ENCODE measurements around the gene JCHAIN. TPM values are rescaled to one million over a fixed set of nuclear protein-coding genes. Genes with fewer than 3 reads are reported as not detected.

The JCHAIN gene
- total and polyA plus RNA-seq, 2 of the 13 experiments (the other 11 are each of a cell fraction or from before 2014, with no cell fraction given): not detected

DNA sequence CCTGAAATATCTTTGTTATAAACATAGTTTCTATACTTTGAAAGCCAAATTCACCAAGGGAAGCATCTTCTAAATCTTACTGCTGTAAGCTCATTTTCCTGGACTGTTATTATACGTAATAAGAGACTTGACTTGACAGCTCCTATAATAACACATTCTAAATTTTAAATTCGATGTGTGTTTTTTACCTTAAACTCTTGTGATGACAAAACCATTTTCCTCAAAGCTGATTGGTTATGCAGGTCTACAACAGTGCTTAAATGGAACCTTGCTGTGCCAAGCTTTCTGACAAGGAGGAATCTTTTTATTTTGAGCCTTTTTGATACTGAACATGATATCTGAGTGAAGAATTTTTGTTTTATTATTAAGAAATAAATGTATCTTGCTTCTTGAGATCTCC, 37.9 kb downstream of the JCHAIN start, which contains the start of gene ENAM (continued):
- no peak for TF ChIP-seq IRF9 (CRISPR knock-in tag; IDR thresholded peaks at IDR 0.05; ENCODE audit: borderline replicate concordance)
- TF ChIP-seq E2F5 (CRISPR knock-in tag; conservative IDR thresholded peaks at IDR 0.05): no peak
- no peak for TF ChIP-seq RARA (CRISPR knock-in tag; IDR thresholded peaks at IDR 0.05)

- Histone ChIP-seq H3K4me3 (replicated peaks in 1 of 3; ENCODE audit: insufficient read depth in 1 of 3, low read depth in 2 of 3, low read length in 3 of 3) (no peak overlapping the region), H3K79me2 (ENCODE audit: insufficient read depth, low read length) (no peaks in the 10 kb centered on the region), H3K9me3 (ENCODE audit: low read length) (no peaks in the 10 kb centered on the region), H3K27me3 (ENCODE audit: control insufficient read depth in 1 of 2, insufficient read depth in 2 of 2, low read length in 2 of 2) (no peaks in the 10 kb centered on the region), H3K36me3 (replicated peaks in 1 of 2; ENCODE audit: control insufficient read depth in 1 of 2, insufficient read depth in 2 of 2, low read length in 2 of 2) (no peaks in the 10 kb centered on the region), H3K4me1 (ENCODE audit: insufficient read depth, low read length) (no peaks in the 10 kb centered on the region), H3K9ac (ENCODE audit: insufficient read depth, low read depth, low read length) (no peak overlapping the region), H3K27ac (ENCODE audit: extremely low read length, insufficient read depth, low read length) (no peak overlapping the region), H3K4me2 (ENCODE audit: low read depth, low read length) (no peak overlapping the region), H2AFZ (ENCODE audit: low read length) (no peak overlapping the region), H4K20me1 (ENCODE audit: insufficient read depth, low read length) (no peaks in the 10 kb centered on the region)
- in situ Hi-C loops (cut with HindIII; ENCODE audit: extremely low pct_ligation_motif_present, low pct_unique_long_range_greater_than_20kb): no loop called here
- FAIRE-seq: no peak
- whole genome bisulfite sequencing (ENCODE audit: low lambda C conversion rate): 5% methylated on average over 1 of the region's 1 CpG
- DNase-seq (ENCODE audit: low spot score): no peak
- POLR2A ChIA-PET: no interaction called here
- intact Hi-C loops (cut with micrococcal nuclease; ENCODE audit: unreplicated experiment): no loop called here
- TF ChIP-seq TFDP1 (CRISPR knock-in tag; IDR thresholded peaks at IDR 0.05; ENCODE audit: borderline replicate concordance): no peak
- peak; percentile 42; the same call in 1 of the 2 replicates for TF ChIP-seq NFE2L2 (IDR thresholded peaks at IDR 0.05; ENCODE audit: low read length)
- TF ChIP-seq NFRKB (IDR thresholded peaks at IDR 0.05): no peak
- TF ChIP-seq HDAC2 (CRISPR knock-in tag; IDR thresholded peaks at IDR 0.05): no peak
- no peak for TF ChIP-seq ZNF484 (CRISPR knock-in tag; IDR thresholded peaks at IDR 0.05; ENCODE audit: borderline replicate concordance, low read depth)
- BruUV-seq (replicated peaks): no TSS peak
- CTCF ChIA-PET (ENCODE audit: low intra/inter-chr PET ratio, low total read pairs): no interaction called here
- no peak for ATAC-seq
These were observed 38.7 kb downstream of the JCHAIN start for GRCh38 chr4:70627620-70628019.
